Neural crest cell (in vitro differentiated cells): ENCODE data around the gene ACOD1. TPM values are rescaled to one million over a fixed set of nuclear protein-coding genes. Genes with fewer than 3 reads are reported as not detected.
"Not testable (repeated sequence)": the region's sequence is repeated elsewhere in the genome, so short reads cannot be mapped to it uniquely, and the experiment has no call there.

Experiments
- DNase-seq: peaks from one replicate; pipeline ENCODE4 v3.0.0; 2021; ENCODE audit warnings: low read depth, mixed read lengths, low spot score
- H3K27ac Mint-ChIP-seq: one replicate; pipeline ENCODE4 v1.8.0; 2021; ENCODE audit warnings: mild to moderate bottlenecking, mixed read lengths; ENCODE audit not compliant: unreplicated experiment
- H3K27me3 Mint-ChIP-seq: 2 replicates; pipeline ENCODE4 v1.8.0; 2021; ENCODE audit warnings: low read depth, mild to moderate bottlenecking, mixed read lengths
- H3K36me3 Mint-ChIP-seq: 2 replicates; pipeline ENCODE4 v1.8.0; 2021; ENCODE audit warnings: low read depth, mild to moderate bottlenecking, mixed read lengths
- H3K4me1 Mint-ChIP-seq: 2 replicates; pipeline ENCODE4 v1.8.0; 2021; ENCODE audit warnings: mixed read lengths
- H3K4me3 Mint-ChIP-seq: one replicate; pipeline ENCODE4 v1.8.0; 2021; ENCODE audit warnings: mild to moderate bottlenecking, mixed read lengths
- H3K9me3 Mint-ChIP-seq: 2 replicates; pipeline ENCODE4 v1.8.0; 2021; ENCODE audit warnings: mixed read lengths
- CTCF ChIP-seq: fragments of 200-600 bp; sonication (generic); conservative IDR thresholded peaks from 2 replicates; pipeline ENCODE4 v1.5.0; 2021; ENCODE audit warnings: antibody characterized with exemption, mild to moderate bottlenecking
- total RNA-seq: library from RNA; stranded (reverse); gene quantifications from 2 replicates; pipeline ENCODE4 v1.2.1, GENCODE V29; 2021

The ACOD1 gene
- total RNA-seq, 1 donor from 2014 or later, result not detected

DNA sequence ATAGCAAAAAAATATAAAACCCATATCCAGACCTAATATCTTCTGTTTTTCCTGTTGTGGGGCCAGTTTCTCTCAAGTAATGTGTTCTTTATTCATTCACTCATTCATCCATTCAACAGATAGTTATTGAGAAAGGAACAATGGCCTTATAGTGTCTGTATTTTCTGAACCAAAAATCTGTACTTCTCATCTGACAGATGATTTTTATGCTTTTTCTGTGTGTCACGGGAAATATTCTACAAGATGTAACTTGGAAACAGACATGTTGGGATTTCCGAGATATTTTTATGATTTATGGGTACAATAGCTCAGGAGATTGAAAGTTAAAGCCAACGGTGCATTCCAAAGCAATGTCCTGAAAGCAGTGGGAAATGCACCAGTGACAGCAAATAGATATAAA is 5.7 kb downstream of the ACOD1 start:
- no peaks in the 10 kb centered on the region for H3K27me3 Mint-ChIP-seq
- H3K4me1 Mint-ChIP-seq, result peaks cover 12% of the 10 kb centered on the region
- H3K27ac Mint-ChIP-seq, result no peak overlapping the region
- peaks cover 4% of the 10 kb centered on the region for H3K36me3 Mint-ChIP-seq
- no peak overlapping the region for H3K4me3 Mint-ChIP-seq
- no peak for DNase-seq
- no peak for TF ChIP-seq CTCF
- H3K9me3 Mint-ChIP-seq, result peaks cover 4% of the 10 kb centered on the region

DNA sequence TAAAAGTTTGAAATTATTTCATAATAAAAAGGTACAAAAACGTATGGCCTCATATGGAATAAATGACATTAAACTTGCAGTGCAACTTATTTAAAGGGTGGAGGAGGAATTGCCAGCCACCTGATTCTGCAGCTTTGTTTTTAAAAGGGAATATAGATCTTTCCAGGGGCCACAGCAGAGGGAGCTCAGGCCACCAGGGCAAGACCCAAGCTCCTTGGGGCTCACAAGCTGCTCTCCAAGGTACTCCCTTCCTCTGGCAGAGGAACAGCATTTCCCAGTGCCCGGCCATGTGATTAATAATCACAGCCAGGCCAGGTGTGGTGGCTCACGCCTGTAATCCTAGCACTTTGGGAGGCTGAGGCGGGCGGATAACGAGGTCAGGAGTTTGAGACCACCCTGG is 6.2 kb downstream of the ACOD1 start:
- Mint-ChIP-seq H3K4me1 (peaks cover 12% of the 10 kb centered on the region), H3K27ac (no peak overlapping the region), H3K27me3 (no peaks in the 10 kb centered on the region), H3K9me3 (peaks cover 4% of the 10 kb centered on the region), H3K4me3 (no peak overlapping the region), H3K36me3 (peaks cover 4% of the 10 kb centered on the region)
- no peak for DNase-seq
- TF ChIP-seq CTCF, result no peak

GRCh38 chr13:76955193-76955592 is 6.9 kb downstream of the ACOD1 start:
- H3K36me3 Mint-ChIP-seq, result peaks cover 4% of the 10 kb centered on the region
- no peaks in the 10 kb centered on the region for H3K27me3 Mint-ChIP-seq

GRCh38 chr13:76955661-76956060 is 7.3 kb downstream of the ACOD1 start:
- H3K27ac Mint-ChIP-seq, result no peak overlapping the region
- no peak for DNase-seq

More at GRCh38 chr13:76955193-76955592, 6.9 kb downstream of the ACOD1 start:
- no peak for DNase-seq
- Mint-ChIP-seq H3K9me3 (peaks cover 6% of the 10 kb centered on the region), H3K4me1 (peaks cover 12% of the 10 kb centered on the region), H3K4me3 (no peak overlapping the region), H3K27ac (no peak overlapping the region)
- no peak for TF ChIP-seq CTCF

DNA sequence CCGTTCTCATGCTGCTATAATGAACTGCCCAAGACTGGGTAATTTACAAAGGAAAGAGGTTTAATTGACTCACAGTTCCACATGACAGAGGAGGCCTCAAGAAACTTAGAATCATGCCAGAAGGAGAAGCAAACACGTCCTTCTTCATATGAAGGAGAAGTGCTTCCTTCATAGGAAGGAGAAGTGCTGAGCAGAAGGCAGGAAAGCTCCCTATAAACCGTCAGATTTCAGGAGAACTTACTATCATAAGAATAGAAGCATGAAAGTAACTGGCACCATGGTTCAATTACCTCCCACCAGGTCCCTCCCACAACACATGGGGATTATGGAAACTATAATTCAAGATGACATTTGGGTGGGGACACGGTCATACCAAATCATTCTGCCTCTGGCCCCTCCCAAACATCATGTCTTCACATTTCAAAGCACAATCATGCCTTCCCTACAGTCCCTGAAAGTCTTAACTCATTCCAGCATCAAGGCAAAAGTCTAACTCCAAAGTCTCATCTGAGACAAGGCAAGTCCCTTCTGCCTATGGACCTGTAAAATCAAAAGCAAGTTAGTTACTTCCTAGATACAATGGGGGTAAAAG is 10.6 kb downstream of the ACOD1 start:
- Mint-ChIP-seq H3K4me3 (no peak overlapping the region), H3K27ac (no peak overlapping the region), H3K27me3 (no peaks in the 10 kb centered on the region), H3K9me3 (peaks cover 17% of the 10 kb centered on the region), H3K4me1 (peaks cover 2% of the 10 kb centered on the region), H3K36me3 (peaks cover 6% of the 10 kb centered on the region)
- no peak for TF ChIP-seq CTCF
- DNase-seq, result no peak

More at GRCh38 chr13:76955661-76956060, 7.3 kb downstream of the ACOD1 start:
- Mint-ChIP-seq H3K9me3 (peaks cover 10% of the 10 kb centered on the region), H3K27me3 (no peaks in the 10 kb centered on the region), H3K4me3 (no peak overlapping the region), H3K36me3 (peaks cover 7% of the 10 kb centered on the region), H3K4me1 (peaks cover 12% of the 10 kb centered on the region)
- no peak for TF ChIP-seq CTCF

DNA sequence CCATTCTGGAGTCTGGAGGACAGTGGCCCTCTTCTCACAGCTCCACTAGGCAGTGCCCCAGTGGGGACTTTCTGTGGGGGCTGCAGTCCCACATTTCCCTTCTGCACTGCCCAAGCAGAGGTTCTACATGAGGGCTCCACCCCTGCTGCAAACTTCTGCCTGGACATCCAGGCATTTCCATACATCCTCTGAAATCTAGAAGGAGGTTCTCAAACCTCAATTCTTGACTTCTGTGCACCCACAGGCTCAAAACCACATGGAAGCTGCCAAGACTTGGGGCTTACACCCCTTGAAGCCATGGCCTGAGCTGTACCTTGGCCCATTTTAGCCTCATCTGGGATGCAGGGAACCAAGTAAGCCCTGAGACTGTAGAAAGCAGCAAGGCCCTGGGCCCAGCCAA is 11.4 kb downstream of the ACOD1 start:
- not testable (repeated sequence) for DNase-seq, H3K27me3 Mint-ChIP-seq, H3K4me1 Mint-ChIP-seq, H3K36me3 Mint-ChIP-seq, H3K4me3 Mint-ChIP-seq, H3K27ac Mint-ChIP-seq
- H3K9me3 Mint-ChIP-seq, result peaks cover 17% of the 10 kb centered on the region
